Upper lobe of right lung (tissue), 1 donor: ENCODE results near the gene MVD. TPM values are rescaled to one million over a fixed set of nuclear protein-coding genes. Genes with fewer than 3 reads are reported as not detected.

Experiments
- ATAC-seq: fragments of 200-7000 bp; cut with Tn5 transposase; one replicate; pipeline ENCODE4 v1.9.1; 2020; ENCODE audit warnings: mild to moderate bottlenecking, moderate library complexity
- DNase-seq: peaks from one replicate; pipeline ENCODE4 v3.0.0-alpha.2; 2020
- H3K27ac ChIP-seq: fragments of 200-600 bp; one replicate; pipeline ENCODE4 v1.8.0; 2022
- H3K27me3 ChIP-seq: fragments of 200-600 bp; one replicate; pipeline ENCODE4 v1.8.0; 2022; ENCODE audit warnings: mild to moderate bottlenecking
- H3K36me3 ChIP-seq: fragments of 200-600 bp; one replicate; pipeline ENCODE4 v1.8.0; 2022
- H3K4me1 ChIP-seq: fragments of 200-600 bp; one replicate; pipeline ENCODE4 v1.8.0; 2022
- H3K4me3 ChIP-seq: fragments of 200-600 bp; one replicate; pipeline ENCODE4 v1.8.0; 2022; ENCODE audit warnings: mild to moderate bottlenecking
- H3K9me3 ChIP-seq: fragments of 200-600 bp; one replicate; pipeline ENCODE4 v1.8.0; 2022
- intact Hi-C: fragments of 100-400 bp; cut with DNase I; formaldehyde crosslinking; loops from one replicate; pipeline ENCODE4 v1.11.0; 2022
- total RNA-seq: library from RNA; stranded (reverse); fragmentation: NEBNext Ultra II Directional; extraction: Animal tissue kit (Norgen Biotek cat#: 25700); gene quantifications from one replicate; pipeline ENCODE4 v1.2.1, GENCODE V29; 2021
- TF ChIP-seq, protein P1 (sequence below): fragments of 200-600 bp; IDR thresholded peaks from one replicate; pipeline ENCODE4 v1.8.0; 2022; ENCODE audit warnings: antibody characterized with exemption
- donor health status: DM: no; HTN: yes; CAD: no; lungs with severe emphysema.

Gene MVD
- total RNA-seq, 1 donor from 2014 or later: 104 TPM

DNA sequence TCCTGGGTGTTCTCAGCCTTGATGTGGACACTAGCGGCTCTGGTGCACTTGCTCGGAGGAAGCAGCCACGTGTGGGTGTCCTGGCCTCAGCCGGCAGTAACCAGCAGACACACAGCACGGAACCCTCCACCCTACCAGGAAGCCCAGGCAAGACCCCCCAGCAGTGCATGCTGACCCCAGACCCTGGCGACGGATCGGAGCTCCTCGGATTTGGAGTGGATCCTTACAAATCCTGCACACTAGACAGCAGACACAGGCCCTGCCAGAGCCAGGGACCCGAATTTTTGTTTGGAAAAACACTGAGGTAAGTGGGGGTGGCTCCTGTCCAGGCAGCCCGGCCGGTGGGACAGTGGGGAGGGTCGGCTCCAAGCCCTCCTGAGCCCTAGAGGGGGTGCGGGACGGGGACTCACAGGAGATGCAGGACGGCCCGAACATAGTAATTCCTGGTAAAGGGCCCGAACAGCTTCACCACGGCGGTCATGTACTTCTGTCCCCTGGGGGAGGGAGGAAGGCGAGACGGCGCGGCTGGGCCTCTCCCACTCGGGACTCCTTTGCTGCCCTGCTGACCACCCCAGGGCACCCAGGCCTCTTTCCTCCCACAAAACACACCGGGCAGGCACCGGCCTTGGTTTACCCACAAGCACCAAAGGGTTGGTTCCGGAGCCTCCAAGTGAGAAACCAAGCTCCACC lies 16.4 kb downstream of the MVD start:
- no peaks in the 10 kb centered on the region for H3K36me3 ChIP-seq

DNA sequence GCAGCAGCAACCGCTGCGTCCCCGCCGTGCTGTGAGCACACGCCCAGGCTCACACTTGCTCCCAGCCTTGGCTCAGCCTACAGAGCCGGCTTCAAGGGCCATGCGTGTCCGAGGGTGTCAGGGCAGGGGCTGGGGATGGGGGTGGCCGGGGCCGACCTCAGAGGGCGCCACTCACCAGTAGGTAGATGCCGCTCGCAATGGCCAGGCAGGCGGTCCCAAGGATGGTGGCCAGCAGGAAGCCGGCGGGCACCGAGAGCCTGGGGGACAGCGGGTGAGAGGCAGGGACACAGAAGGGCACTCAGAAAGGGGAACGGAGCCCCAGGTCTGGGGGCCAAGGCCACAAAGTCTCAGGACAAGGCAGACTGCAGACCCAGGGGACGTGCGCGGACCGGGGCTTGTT lies 16.9 kb downstream of the MVD start:
- TF ChIP-seq, protein P1, sequence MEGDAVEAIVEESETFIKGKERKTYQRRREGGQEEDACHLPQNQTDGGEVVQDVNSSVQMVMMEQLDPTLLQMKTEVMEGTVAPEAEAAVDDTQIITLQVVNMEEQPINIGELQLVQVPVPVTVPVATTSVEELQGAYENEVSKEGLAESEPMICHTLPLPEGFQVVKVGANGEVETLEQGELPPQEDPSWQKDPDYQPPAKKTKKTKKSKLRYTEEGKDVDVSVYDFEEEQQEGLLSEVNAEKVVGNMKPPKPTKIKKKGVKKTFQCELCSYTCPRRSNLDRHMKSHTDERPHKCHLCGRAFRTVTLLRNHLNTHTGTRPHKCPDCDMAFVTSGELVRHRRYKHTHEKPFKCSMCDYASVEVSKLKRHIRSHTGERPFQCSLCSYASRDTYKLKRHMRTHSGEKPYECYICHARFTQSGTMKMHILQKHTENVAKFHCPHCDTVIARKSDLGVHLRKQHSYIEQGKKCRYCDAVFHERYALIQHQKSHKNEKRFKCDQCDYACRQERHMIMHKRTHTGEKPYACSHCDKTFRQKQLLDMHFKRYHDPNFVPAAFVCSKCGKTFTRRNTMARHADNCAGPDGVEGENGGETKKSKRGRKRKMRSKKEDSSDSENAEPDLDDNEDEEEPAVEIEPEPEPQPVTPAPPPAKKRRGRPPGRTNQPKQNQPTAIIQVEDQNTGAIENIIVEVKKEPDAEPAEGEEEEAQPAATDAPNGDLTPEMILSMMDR: no peak
- Histone ChIP-seq H3K27me3 (no peaks in the 10 kb centered on the region), H3K4me1 (peaks cover 10% of the 10 kb centered on the region), H3K4me3 (no peak overlapping the region), H3K27ac (no peak overlapping the region), H3K9me3 (no peaks in the 10 kb centered on the region), H3K36me3 (no peaks in the 10 kb centered on the region)
- no peak for DNase-seq
- ATAC-seq: no peak
- intact Hi-C loops: no loop called here

More for the DNA sequence above, 16.4 kb downstream of the MVD start:
- Histone ChIP-seq H3K27me3 (no peaks in the 10 kb centered on the region), H3K27ac (no peak overlapping the region), H3K9me3 (no peaks in the 10 kb centered on the region), H3K4me1 (peaks cover 16% of the 10 kb centered on the region), H3K4me3 (no peak overlapping the region)
- ATAC-seq (no peak), DNase-seq (no peak)
- intact Hi-C loops: no loop called here
- TF ChIP-seq, protein P1: no peak

DNA sequence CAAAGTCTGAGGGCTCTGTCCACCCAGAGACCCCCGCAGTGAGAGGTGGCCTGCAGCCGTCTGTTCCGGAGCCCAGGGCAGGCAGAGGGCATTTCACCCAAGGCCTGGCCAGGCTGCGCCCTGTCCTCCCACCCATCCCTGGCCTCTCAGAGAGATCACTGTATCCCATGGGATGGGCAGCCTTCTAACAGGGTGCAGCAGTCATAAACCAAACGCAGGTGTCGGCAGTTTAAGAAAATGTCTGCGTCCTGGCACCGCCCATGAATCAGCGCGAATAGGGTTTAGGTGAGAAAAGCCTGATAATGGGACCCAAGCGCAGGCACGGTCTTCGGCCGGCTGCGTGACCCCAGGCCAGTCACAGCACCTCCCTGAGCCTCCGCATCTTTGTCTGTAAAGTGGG lies 17.4 kb downstream of the MVD start:
- no peak for DNase-seq
- Histone ChIP-seq H3K9me3 (no peaks in the 10 kb centered on the region), H3K27ac (no peak overlapping the region), H3K4me1 (peaks cover 10% of the 10 kb centered on the region), H3K36me3 (no peaks in the 10 kb centered on the region), H3K27me3 (no peaks in the 10 kb centered on the region), H3K4me3 (no peak overlapping the region)
- intact Hi-C loops: no loop called here
- ATAC-seq: no peak
- TF ChIP-seq, protein P1: no peak

DNA sequence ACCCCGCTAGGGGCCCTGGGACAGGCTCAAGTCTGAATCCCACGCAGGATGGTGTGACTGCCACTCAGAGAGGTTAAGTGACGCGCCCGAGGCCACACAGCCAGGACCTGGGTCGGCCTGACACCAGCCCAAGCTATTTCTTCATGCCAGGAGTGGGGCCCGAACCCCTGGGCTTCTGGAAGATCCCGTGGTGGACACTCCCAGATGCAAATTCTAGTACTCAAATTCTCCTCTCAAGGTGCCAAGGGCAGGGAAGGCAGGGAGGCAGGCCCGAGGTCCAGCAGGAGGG lies 19.3 kb downstream of the MVD start:
- Histone ChIP-seq H3K36me3 (no peaks in the 10 kb centered on the region), H3K27ac (no peak overlapping the region), H3K4me1 (no peaks in the 10 kb centered on the region), H3K9me3 (no peaks in the 10 kb centered on the region), H3K27me3 (peaks cover 15% of the 10 kb centered on the region), H3K4me3 (no peak overlapping the region)
- intact Hi-C loops: no loop called here
- TF ChIP-seq, protein P1: no peak
- DNase-seq: no peak
- no peak for ATAC-seq

DNA sequence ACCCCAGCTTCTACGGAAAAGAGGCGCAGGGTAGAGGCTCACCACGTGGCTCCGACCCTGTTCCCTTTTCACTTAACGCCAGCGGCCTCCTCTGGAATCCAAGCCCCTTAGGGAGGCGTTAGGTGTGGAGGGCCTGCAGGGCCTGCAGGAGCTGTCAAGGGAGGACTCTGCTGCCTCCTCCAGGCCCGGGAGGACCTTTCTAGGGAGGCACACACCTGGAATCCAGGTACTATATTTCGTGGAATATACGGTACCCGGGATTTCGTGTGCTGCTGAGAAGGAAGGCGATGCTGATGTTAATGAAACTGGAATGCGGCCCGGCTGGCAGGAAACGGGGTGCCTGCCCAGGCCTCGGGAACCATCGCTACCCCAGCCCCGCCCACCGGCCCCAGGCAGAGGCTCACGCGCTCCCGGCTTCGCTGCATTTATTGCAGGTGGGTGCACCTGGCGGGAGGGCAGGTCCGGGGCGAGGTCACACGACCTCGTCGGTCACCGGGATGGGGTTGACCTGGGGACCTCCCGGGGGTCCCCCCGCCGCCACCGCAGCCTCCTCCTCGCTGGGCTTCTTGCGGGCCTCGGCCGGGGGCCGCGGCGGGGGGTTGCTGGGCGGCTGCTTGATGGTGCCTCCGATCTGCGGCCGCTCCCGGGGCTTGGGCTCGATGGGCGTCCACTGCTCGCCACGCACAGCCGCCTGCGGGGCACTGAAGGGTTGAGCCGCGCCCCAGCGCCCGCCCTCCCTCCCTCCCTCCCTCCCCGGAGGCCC lies 19.8 kb downstream of the MVD start:
- ATAC-seq (no peak), DNase-seq (no peak)
- TF ChIP-seq, protein P1: no peak
- H3K36me3 ChIP-seq: no peaks in the 10 kb centered on the region
- peaks cover 20% of the 10 kb centered on the region for H3K27me3 ChIP-seq
- no peak overlapping the region for H3K4me3 ChIP-seq
- intact Hi-C loops: no loop called here
- H3K9me3 ChIP-seq: no peaks in the 10 kb centered on the region
- no peaks in the 10 kb centered on the region for H3K4me1 ChIP-seq
- H3K27ac ChIP-seq: no peak overlapping the region
